Transverse colon (tissue), 4 donors: ENCODE data around the gene KCTD11. TPM values are rescaled to one million over a fixed set of nuclear protein-coding genes. Genes with fewer than 3 reads are reported as not detected.

Experiments used
- DNase-seq: peaks from one replicate; pipeline ENCODE4 v3.0.0-alpha.2; 2019
- H3K27ac ChIP-seq, 4 donors: fragments of 200-600 bp; sonication (generic); 2 replicates each; pipeline ENCODE4 v1.5.1; 2016 to 2018; ENCODE audit warnings: inconsistent platforms in 4 of 4
- H3K27me3 ChIP-seq: fragments of 200-600 bp; sonication (generic); 2 replicates; pipeline ENCODE4 v1.5.1; 2017; ENCODE audit warnings: inconsistent platforms
- H3K36me3 ChIP-seq, 4 donors: fragments of 200-600 bp; sonication (generic); 2 replicates each; pipeline ENCODE4 v1.5.1; 2017 to 2019; ENCODE audit warnings: inconsistent platforms in 4 of 4
- H3K4me1 ChIP-seq, 4 donors: fragments of 200-600 bp; sonication (generic); 2 replicates each; pipeline ENCODE4 v1.5.1; 2017 to 2020; ENCODE audit warnings: inconsistent platforms in 4 of 4
- H3K4me3 ChIP-seq, 4 donors: fragments of 200-600 bp; sonication (generic); 1 replicate in 1 of 4; 2 replicates in 3 of 4; pipeline versions ENCODE4 v1.5.1 to v1.6.1; 2017 to 2019; ENCODE audit warnings: inconsistent platforms in 4 of 4
- H3K9me3 ChIP-seq, 2 donors: fragments of 200-600 bp; sonication (generic); 2 replicates each; pipeline ENCODE4 v1.5.1; 2017 to 2019; ENCODE audit warnings: inconsistent platforms in 2 of 2
- EP300 ChIP-seq: sonication (generic); formaldehyde crosslinking; IDR thresholded peaks from one replicate; pipeline ENCODE4 v1.6.1; 2017; ENCODE audit warnings: antibody characterized with exemption, low read depth
- POLR2A ChIP-seq: fragments of 450-650 bp; IDR thresholded peaks from one replicate; pipeline ENCODE4 v1.6.1; 2016; ENCODE audit warnings: antibody characterized with exemption, mild to moderate bottlenecking, moderate library complexity
- POLR2AphosphoS5 ChIP-seq, 3 donors: sonication (generic); formaldehyde crosslinking; IDR thresholded peaks; one replicate each; pipeline ENCODE4 v1.6.1; 2016; ENCODE audit warnings: antibody characterized with exemption in 3 of 3
- WGBS, 2 donors: methylation state at CpG; one replicate each; pipeline ENCODE4 v1.1.5; 2018; ENCODE audit warnings: low coverage in 1 of 2; 5-methylcytosine and 5-hydroxymethylcytosine counted together
- in situ Hi-C, 4 donors: fragments of 200-750 bp; cut with MboI; loops; one replicate each; pipeline versions ENCODE4 v1.15.0 to v1.15.1; 2017; ENCODE audit warnings: low sequenced_read_pairs in 3 of 4, low pct_ligation_motif_present in 1 of 4, low pct_unique_long_range_greater_than_20kb in 1 of 4
- intact Hi-C: fragments of 100-400 bp; cut with DNase I; formaldehyde crosslinking; loops from one replicate; pipeline ENCODE4 v1.15.1; 2023; ENCODE audit warnings: low total_unique reads
- total RNA-seq, 4 donors: library from RNA; depleted of rRNA; stranded (reverse); fragments of >200 nt; gene quantifications; one replicate each; pipeline ENCODE4 v1.1.0, GENCODE V29; 2016
- TF ChIP-seq, protein P1 (sequence below), 5 experiments: fragments of 200-600 bp in 3 of 5; fragments of 450-650 bp in 2 of 5; sonication (generic) in 3 of 5; IDR thresholded peaks; 1 replicate in 2 of 5; 2 replicates in 3 of 5; pipeline ENCODE4 v1.5.1; 2016 to 2017; ENCODE audit warnings: antibody characterized with exemption in 5 of 5, inconsistent platforms in 3 of 5, mild to moderate bottlenecking in 2 of 5, moderate library complexity in 1 of 5

The KCTD11 gene
- total RNA-seq, 4 donors from 2014 or later = 1.2 to 10.8 (median 7.8) TPM

DNA sequence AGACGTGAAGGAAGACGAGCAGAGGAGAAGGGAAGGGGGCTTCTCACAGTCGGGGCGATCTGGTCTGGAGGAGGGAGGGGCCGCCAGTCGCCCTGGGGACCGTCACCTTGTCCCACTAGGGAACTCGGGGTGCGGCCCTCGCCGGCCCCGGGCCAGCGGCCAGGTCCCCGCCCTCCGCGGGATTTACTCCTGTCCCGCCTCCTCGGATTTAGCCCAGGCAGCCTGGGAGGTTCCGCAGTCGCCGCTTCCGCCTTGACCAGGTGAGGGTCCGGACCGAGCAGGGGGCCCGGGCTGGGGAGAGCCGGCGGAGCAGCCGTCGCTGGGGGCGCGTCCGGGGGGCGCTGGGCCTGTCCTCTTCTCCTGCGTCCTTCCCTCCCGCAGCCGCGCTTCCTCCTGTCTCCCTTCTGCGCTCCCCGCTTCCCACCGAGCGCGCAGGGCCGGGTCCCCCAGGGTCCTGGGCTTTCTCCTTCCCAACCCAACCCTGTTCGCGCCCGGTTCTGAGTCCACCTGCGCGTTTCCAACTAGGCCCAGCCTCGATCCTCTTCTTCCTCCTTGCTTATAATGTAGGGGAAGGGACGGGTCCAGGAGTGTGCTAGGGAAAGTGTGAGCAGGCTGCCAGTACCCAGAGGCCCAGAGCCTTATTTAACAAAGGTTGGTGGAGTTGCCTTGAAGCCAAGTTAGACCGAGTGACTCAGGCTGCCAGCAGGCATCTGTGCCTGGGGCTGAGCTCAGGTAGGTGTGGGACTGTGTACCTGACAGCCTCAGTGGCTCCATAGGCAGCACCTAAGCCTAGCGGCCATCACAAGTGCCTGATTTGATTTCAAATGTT, 29.1 kb downstream of the KCTD11 start, which contains the start of gene TNK1:
Gene TNK1, plus strand, starts transcription at position 235 of the 829 bp plus-strand sequence. CDS start 1,838 bp downstream, outside the sequence.
- Histone ChIP-seq H3K36me3 (no peaks in the 10 kb centered on the region), H3K4me1 (peaks cover 6 to 22% (median 22%) of the 10 kb centered on the region in 4 donors), H3K27me3 (no peaks in the 10 kb centered on the region), H3K4me3 (peak within 1 kb of the TSS; percentile 21 to 66 (median 53)), H3K27ac (peak within 1 kb of the TSS; percentile 74 to 85 (median 81)), H3K9me3 (no peaks in the 10 kb centered on the region)
- in situ Hi-C loops (no loop called here), intact Hi-C loops (no loop called here)
- 5 to 8% methylated on average over 9 to 48 of the region's 52 CpGs for WGBS, 2 donors
- TF ChIP-seq, protein P1, sequence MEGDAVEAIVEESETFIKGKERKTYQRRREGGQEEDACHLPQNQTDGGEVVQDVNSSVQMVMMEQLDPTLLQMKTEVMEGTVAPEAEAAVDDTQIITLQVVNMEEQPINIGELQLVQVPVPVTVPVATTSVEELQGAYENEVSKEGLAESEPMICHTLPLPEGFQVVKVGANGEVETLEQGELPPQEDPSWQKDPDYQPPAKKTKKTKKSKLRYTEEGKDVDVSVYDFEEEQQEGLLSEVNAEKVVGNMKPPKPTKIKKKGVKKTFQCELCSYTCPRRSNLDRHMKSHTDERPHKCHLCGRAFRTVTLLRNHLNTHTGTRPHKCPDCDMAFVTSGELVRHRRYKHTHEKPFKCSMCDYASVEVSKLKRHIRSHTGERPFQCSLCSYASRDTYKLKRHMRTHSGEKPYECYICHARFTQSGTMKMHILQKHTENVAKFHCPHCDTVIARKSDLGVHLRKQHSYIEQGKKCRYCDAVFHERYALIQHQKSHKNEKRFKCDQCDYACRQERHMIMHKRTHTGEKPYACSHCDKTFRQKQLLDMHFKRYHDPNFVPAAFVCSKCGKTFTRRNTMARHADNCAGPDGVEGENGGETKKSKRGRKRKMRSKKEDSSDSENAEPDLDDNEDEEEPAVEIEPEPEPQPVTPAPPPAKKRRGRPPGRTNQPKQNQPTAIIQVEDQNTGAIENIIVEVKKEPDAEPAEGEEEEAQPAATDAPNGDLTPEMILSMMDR (IDR thresholded peaks at IDR 0.05) = no peak
- TF ChIP-seq POLR2A (peak; percentile 91), POLR2AphosphoS5 (IDR thresholded peaks at IDR 0.05) (peak; percentile 69 to 94 (median 90))
- peak; percentile 87 for DNase-seq

DNA sequence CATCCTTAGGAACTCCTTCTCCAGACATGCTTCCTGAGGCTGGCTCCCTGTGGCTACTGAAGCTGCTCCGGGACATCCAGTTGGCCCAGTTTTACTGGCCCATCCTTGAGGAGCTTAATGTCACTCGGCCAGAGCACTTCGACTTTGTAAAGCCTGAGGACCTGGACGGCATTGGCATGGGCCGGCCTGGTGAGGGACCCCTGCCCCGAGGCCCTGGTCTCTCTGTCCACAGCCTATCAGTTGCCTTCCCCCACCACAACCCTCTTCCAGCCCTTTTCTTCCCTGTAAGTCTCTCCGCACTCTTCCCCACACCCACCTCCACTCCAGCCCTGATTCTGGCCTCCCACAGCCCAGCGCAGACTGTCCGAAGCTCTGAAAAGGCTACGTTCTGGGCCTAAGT, 30.9 kb downstream of the KCTD11 start:
- Histone ChIP-seq H3K27me3 (no peaks in the 10 kb centered on the region), H3K4me1 (peaks cover 6 to 22% (median 22%) of the 10 kb centered on the region in 4 donors), H3K27ac (no peak overlapping the region), H3K36me3 (no peaks in the 10 kb centered on the region), H3K4me3 (no peak overlapping the region), H3K9me3 (no peaks in the 10 kb centered on the region)
- intact Hi-C loops = no loop called here
- WGBS, 2 donors = 92 to 100% methylated on average over 1 to 10 of the region's 10 CpGs
- DNase-seq = no peak
- TF ChIP-seq, protein P1 (IDR thresholded peaks at IDR 0.05) = no peak
- TF ChIP-seq POLR2AphosphoS5 (IDR thresholded peaks at IDR 0.05) (no peak), EP300 (no peak), POLR2A (no peak)
- in situ Hi-C loops = no loop called here

DNA sequence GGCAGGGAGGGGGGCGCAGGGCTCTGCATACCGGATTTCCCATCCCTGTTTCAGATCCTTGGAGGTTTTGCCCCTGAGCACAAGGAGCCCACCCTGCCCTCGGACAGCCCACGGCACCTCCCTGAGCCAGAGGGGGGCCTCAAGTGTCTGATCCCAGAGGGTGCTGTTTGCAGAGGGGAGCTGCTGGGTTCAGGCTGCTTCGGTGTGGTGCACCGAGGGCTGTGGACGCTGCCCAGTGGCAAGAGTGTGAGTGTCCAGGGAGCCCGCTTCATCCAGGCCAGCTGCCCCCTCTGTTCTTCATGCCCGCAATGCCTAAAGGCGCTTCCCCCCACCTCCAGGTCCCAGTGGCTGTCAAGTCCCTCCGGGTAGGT, 31.4 kb downstream of the KCTD11 start:
- Histone ChIP-seq H3K36me3 (no peaks in the 10 kb centered on the region), H3K27ac (no peak overlapping the region), H3K4me3 (peak overlapping the region in 2 of 4 donors; percentile 31 to 40), H3K9me3 (no peaks in the 10 kb centered on the region), H3K4me1 (peaks cover 6 to 22% (median 22%) of the 10 kb centered on the region in 4 donors), H3K27me3 (no peaks in the 10 kb centered on the region)
- in situ Hi-C loops (no loop called here), intact Hi-C loops (no loop called here)
- DNase-seq = no peak
- TF ChIP-seq POLR2AphosphoS5 (IDR thresholded peaks at IDR 0.05) (no peak), POLR2A (no peak), EP300 (no peak)
- TF ChIP-seq, protein P1 (IDR thresholded peaks at IDR 0.05) = no peak
- WGBS, 2 donors = 89% methylated on average over 11 of the region's 11 CpGs; no CpG with 5 or more reads in 1 of the 2 donors

DNA sequence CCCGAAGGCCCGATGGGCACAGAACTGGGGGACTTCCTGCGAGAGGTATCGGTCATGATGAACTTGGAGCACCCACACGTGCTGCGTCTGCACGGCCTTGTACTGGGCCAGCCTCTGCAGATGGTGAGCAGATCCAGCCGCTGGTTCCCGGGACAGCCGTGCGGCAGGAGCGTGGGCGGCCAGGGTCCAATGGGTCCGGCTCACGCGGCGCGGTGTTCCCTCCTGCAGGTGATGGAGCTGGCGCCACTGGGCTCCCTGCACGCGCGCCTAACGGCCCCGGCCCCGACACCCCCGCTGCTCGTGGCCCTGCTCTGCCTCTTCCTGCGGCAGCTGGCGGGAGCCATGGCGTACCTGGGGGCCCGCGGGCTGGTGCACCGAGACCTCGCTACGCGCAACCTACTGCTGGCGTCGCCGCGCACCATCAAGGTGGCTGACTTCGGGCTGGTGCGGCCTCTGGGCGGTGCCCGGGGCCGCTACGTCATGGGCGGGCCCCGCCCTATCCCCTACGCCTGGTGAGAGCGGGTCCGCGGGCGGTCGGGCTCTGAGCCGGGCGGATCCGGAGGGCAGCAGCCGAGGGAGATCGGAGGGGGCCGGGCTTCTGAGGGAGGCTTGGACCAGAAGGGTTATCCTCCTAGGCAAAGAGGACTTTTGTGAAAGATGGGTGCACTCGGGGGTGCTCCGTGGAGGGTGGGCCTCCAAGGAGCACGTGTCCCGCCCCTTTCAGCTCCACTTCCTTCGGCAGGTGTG, 32.0 kb downstream of the KCTD11 start:
- in situ Hi-C loops (no loop called here), intact Hi-C loops (no loop called here)
- H3K27me3 ChIP-seq = no peaks in the 10 kb centered on the region
- H3K36me3 ChIP-seq = no peaks in the 10 kb centered on the region
- peak overlapping the region; percentile 14 to 60 (median 40) for H3K27ac ChIP-seq
- no peaks in the 10 kb centered on the region for H3K9me3 ChIP-seq
- 70% methylated on average over 55 of the region's 65 CpGs; no CpG with 5 or more reads in 1 of the 2 donors for WGBS, 2 donors
- H3K4me1 ChIP-seq = peaks cover 6 to 22% (median 22%) of the 10 kb centered on the region in 4 donors
- H3K4me3 ChIP-seq = peak overlapping the region; percentile 1 to 40 (median 26)
- peak in 1 of 3 donors; percentile 7 for TF ChIP-seq POLR2AphosphoS5 (IDR thresholded peaks at IDR 0.05)
- no peak for TF ChIP-seq EP300
- TF ChIP-seq, protein P1 (IDR thresholded peaks at IDR 0.05) = no peak
- TF ChIP-seq POLR2A = no peak
- DNase-seq = peak; percentile 54
